Endothelial cell of umbilical vein (primary cell): ENCODE measurements around the gene ILKAP. TPM values are rescaled to one million over a fixed set of nuclear protein-coding genes. Genes with fewer than 3 reads are reported as not detected.

Experiments
- BruUV-seq: library from RNA; stranded (reverse); fragments of 400-500 nt; replicated peaks from 2 replicates; lab custom pipeline; 2021; lab: Mats Ljungman, UMichigan
- CTCF ChIA-PET: fragments of 300-600, 350-600 bp; sonication (Branson Sonifier 250); formaldehyde crosslinking; loops from one replicate; lab custom pipeline; 2021; ENCODE audit warnings: antibody characterized with exemption, inconsistent platforms; lab: Charles Lee
- POLR2A ChIA-PET: fragments of 300-600, 350-600 bp; sonication (Branson Sonifier 250); formaldehyde crosslinking; loops from one replicate; lab custom pipeline; 2021; ENCODE audit warnings: antibody characterized with exemption, inconsistent platforms; lab: Charles Lee
- DNase-seq: peaks from one replicate; pipeline ENCODE4 v3.0.0-alpha.2; 2011; ENCODE audit warnings: low read depth, low spot score
- FAIRE-seq: peaks from 2 replicates; lab custom pipeline; 2011; peaks lifted over from hg19 to GRCh38; lab: Jason Lieb, UNC
- H2AFZ ChIP-seq: 2 replicates; pipeline ENCODE4 v1.6.0; 2012; ENCODE audit warnings: low read depth, low read length, control low read depth, inconsistent platforms
- H3K27ac ChIP-seq: 2 replicates; pipeline ENCODE4 v1.5.1; 2011; ENCODE audit warnings: low read depth, mild to moderate bottlenecking, control low read depth, low read length, moderate library complexity; ENCODE audit not compliant: insufficient read depth
- H3K27me3 ChIP-seq, 2 experiments: 2 replicates each; pipeline versions ENCODE4 v1.6.0 to v1.6.1; 2011; ENCODE audit warnings: low read length in 2 of 2, mixed read lengths in 1 of 2; ENCODE audit not compliant: control insufficient read depth in 2 of 2, insufficient read depth in 2 of 2
- H3K36me3 ChIP-seq, 2 experiments: 2 replicates in 1 of 2; 3 replicates in 1 of 2; pipeline ENCODE4 v1.5.1; 2011; ENCODE audit warnings: low read length in 2 of 2, mild to moderate bottlenecking in 1 of 2, moderate library complexity in 1 of 2; ENCODE audit not compliant: control insufficient read depth in 2 of 2, insufficient read depth in 2 of 2; ENCODE audit errors: extremely low read depth in 1 of 2
- H3K4me1 ChIP-seq: 3 replicates; pipeline ENCODE4 v1.5.1; 2011; ENCODE audit warnings: mild to moderate bottlenecking, low read length; ENCODE audit not compliant: control insufficient read depth, insufficient read depth; ENCODE audit errors: extremely low read depth
- H3K4me2 ChIP-seq: 2 replicates; pipeline ENCODE4 v1.6.1; 2011; ENCODE audit warnings: low read length, control low read depth, mixed read lengths; ENCODE audit not compliant: insufficient read depth
- H3K4me3 ChIP-seq, 3 experiments: fragments of 200-600 bp in 1 of 3; sonication (generic), shearing (Covaris generic) in 1 of 3; replicated peaks in 1 of 3; 2 replicates each; pipeline ENCODE4 v1.5.1; 2011 to 2016; ENCODE audit warnings: control low read depth in 3 of 3, low read length in 3 of 3, mild to moderate bottlenecking in 2 of 3, inconsistent platforms in 1 of 3, low read depth in 1 of 3, moderate library complexity in 1 of 3; ENCODE audit not compliant: insufficient read depth in 1 of 3
- H3K79me2 ChIP-seq: 2 replicates; pipeline ENCODE4 v1.6.0; 2012; ENCODE audit warnings: low read length, inconsistent platforms; ENCODE audit not compliant: control insufficient read depth, insufficient read depth
- H3K9ac ChIP-seq: replicated peaks from 2 replicates; pipeline ENCODE3; 2011; ENCODE audit warnings: low read length, control low read depth; ENCODE audit not compliant: insufficient read depth; ENCODE audit errors: extremely low read depth
- H3K9me1 ChIP-seq: replicated peaks from 3 replicates; pipeline ENCODE4 v1.6.0; 2011; ENCODE audit warnings: mild to moderate bottlenecking, low read length; ENCODE audit not compliant: control insufficient read depth, insufficient read depth; ENCODE audit errors: extremely low read depth
- H3K9me3 ChIP-seq: replicated peaks from 2 replicates; pipeline ENCODE4 v1.5.1; 2012; ENCODE audit warnings: low read length, inconsistent platforms; ENCODE audit not compliant: control insufficient read depth, insufficient read depth
- H4K20me1 ChIP-seq: replicated peaks from 2 replicates; pipeline ENCODE3; 2011; ENCODE audit warnings: mild to moderate bottlenecking, low read length; ENCODE audit not compliant: control insufficient read depth, insufficient read depth; ENCODE audit errors: extremely low read depth
- EZH2 ChIP-seq: IDR thresholded peaks from 2 replicates; pipeline ENCODE4 v1.6.1; 2012; ENCODE audit warnings: borderline replicate concordance, low read depth, mild to moderate bottlenecking, moderate library complexity, low read length, inconsistent platforms; ENCODE audit not compliant: severe bottlenecking
- FOS ChIP-seq: IDR thresholded peaks from 2 replicates; pipeline ENCODE4 v1.6.1; 2011; ENCODE audit warnings: mild to moderate bottlenecking, low read length, moderate library complexity, borderline replicate concordance; ENCODE audit not compliant: insufficient read depth
- GATA2 ChIP-seq: IDR thresholded peaks from 2 replicates; pipeline ENCODE4 v1.7.0; 2011; ENCODE audit warnings: low read depth, mild to moderate bottlenecking, moderate library complexity, mixed read lengths, low read length; ENCODE audit not compliant: insufficient read length, insufficient read depth
- JUN ChIP-seq: IDR thresholded peaks from 2 replicates; pipeline ENCODE4 v1.6.1; 2011; ENCODE audit warnings: borderline replicate concordance, low read depth; ENCODE audit not compliant: insufficient read length, insufficient read depth
- MYC ChIP-seq: IDR thresholded peaks from one replicate; pipeline ENCODE4 v1.6.1; 2011; ENCODE audit warnings: mild to moderate bottlenecking, low read depth, low read length
- POLR2A ChIP-seq: IDR thresholded peaks from 2 replicates; pipeline ENCODE4 v1.6.1; 2012; ENCODE audit warnings: low read depth, mild to moderate bottlenecking, control low read depth, low read length
- POLR2AphosphoS5 ChIP-seq: IDR thresholded peaks from 2 replicates; pipeline ENCODE4 v1.6.1; 2012; ENCODE audit warnings: low read depth, mild to moderate bottlenecking, control low read depth, low read length, moderate library complexity; ENCODE audit not compliant: insufficient read depth
- dilution Hi-C: fragments of 300-500 bp; cut with MboI; formaldehyde crosslinking; loops from one replicate; pipeline ENCODE4 v1.15.0; 2019; ENCODE audit warnings: low sequenced_read_pairs; ENCODE audit not compliant: extremely low pct_ligation_motif_present
- intact Hi-C: fragments of 100-400 bp; cut with micrococcal nuclease; formaldehyde crosslinking; loops from one replicate; pipeline ENCODE4 v1.10.0; 2022
- polyA plus RNA-seq, 4 experiments: library from polyadenylated mRNA; depleted of rRNA in 3 of 4; stranded (reverse) in 3 of 4; unstranded in 1 of 4; fragments of >200 nt; gene quantifications; 2 replicates each; pipeline versions ENCODE4 v1.2.1 to v1.2.3, GENCODE V29; 2011 to 2012; ENCODE audit warnings: missing spikeins in 1 of 4
- total RNA-seq: library from RNA; stranded (reverse); gene quantifications from 2 replicates; pipeline ENCODE4 v1.2.3, GENCODE V29; 2021
- TF ChIP-seq, protein P1 (sequence below), 2 donors: IDR thresholded peaks; 1 replicate in 1 of 2; 2 replicates in 1 of 2; pipeline ENCODE4 v1.5.1; 2011; ENCODE audit warnings: low read length in 2 of 2, mild to moderate bottlenecking in 2 of 2, moderate library complexity in 2 of 2, control low read depth in 1 of 2, inconsistent platforms in 1 of 2, low read depth in 1 of 2; ENCODE audit not compliant: insufficient read depth in 1 of 2; ENCODE audit errors: extremely low read depth in 1 of 2
- TF ChIP-seq, protein P2 (sequence below): IDR thresholded peaks from 2 replicates; pipeline ENCODE4 v1.6.1; 2011; ENCODE audit not compliant: insufficient read depth, insufficient read length

ILKAP gene
- total and polyA plus RNA-seq, 2 donors (not counting 3 experiments of a cell fraction or from before 2014, with no cell fraction given): 49.2 to 49.8 TPM

DNA sequence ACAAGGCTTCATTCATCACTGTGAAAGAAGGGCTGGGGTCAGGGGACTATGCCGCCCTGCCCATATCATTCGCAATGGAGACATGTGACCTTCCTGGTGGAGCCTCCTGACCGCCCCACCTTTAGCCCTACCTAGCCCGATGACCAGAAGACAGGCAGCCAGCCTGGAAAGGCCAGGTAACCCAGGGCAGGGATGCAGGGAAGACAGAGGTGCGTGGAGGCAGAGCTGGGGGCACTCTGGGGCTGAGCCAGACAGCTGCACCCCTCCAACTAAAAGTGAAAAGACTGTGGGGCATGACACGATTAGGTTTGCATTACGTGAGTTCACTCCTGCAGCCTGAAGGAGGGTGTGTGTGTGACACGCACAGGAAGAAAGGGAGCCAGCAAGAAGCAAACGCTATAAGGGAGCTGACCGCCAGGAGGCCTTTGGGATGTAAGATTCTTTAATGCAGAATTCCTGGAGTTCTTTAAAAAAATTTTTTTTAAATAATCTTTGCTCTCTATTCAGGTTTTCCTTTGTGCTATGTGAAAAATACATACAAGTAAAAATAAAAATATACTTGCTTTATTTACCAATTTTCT, 40.1 kb upstream of the ILKAP start:
- dilution Hi-C loops: no loop called here

More for the DNA sequence above, 40.1 kb upstream of the ILKAP start:
- BruUV-seq: no TSS peak
- no peak for FAIRE-seq
- Histone ChIP-seq H4K20me1 (no peaks in the 10 kb centered on the region), H3K9me1 (no peaks in the 10 kb centered on the region), H3K9me3 (no peaks in the 10 kb centered on the region), H3K4me3 (no peak overlapping the region), H3K79me2 (no peaks in the 10 kb centered on the region), H2AFZ (no peak overlapping the region), H3K4me2 (no peak overlapping the region), H3K36me3 (no peaks in the 10 kb centered on the region), H3K27ac (no peak overlapping the region), H3K4me1 (peaks cover 3% of the 10 kb centered on the region), H3K27me3 (peaks cover 0 to 1% of the 10 kb centered on the region in 2 experiments), H3K9ac (no peak overlapping the region)
- ChIA-PET CTCF (interaction anchor here (0.8 to 1.4 kb wide), 3 partner anchors 20 to 385 kb away, joined by 3 to 6 read pairs (median 5); no protein-coding TSS in a partner anchor), POLR2A (no interaction called here)
- TF ChIP-seq GATA2: no peak
- TF ChIP-seq MYC: no peak
- no peak for TF ChIP-seq POLR2AphosphoS5
- TF ChIP-seq EZH2: no peak
- no peak for TF ChIP-seq POLR2A
- no peak for TF ChIP-seq JUN
- TF ChIP-seq, protein P1, sequence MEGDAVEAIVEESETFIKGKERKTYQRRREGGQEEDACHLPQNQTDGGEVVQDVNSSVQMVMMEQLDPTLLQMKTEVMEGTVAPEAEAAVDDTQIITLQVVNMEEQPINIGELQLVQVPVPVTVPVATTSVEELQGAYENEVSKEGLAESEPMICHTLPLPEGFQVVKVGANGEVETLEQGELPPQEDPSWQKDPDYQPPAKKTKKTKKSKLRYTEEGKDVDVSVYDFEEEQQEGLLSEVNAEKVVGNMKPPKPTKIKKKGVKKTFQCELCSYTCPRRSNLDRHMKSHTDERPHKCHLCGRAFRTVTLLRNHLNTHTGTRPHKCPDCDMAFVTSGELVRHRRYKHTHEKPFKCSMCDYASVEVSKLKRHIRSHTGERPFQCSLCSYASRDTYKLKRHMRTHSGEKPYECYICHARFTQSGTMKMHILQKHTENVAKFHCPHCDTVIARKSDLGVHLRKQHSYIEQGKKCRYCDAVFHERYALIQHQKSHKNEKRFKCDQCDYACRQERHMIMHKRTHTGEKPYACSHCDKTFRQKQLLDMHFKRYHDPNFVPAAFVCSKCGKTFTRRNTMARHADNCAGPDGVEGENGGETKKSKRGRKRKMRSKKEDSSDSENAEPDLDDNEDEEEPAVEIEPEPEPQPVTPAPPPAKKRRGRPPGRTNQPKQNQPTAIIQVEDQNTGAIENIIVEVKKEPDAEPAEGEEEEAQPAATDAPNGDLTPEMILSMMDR (IDR thresholded peaks at IDR 0.05; ENCODE audit: extremely low read depth in 1 of 2, insufficient read depth in 1 of 2, low read depth in 1 of 2, low read length in 2 of 2): no peak
- TF ChIP-seq, protein P2, sequence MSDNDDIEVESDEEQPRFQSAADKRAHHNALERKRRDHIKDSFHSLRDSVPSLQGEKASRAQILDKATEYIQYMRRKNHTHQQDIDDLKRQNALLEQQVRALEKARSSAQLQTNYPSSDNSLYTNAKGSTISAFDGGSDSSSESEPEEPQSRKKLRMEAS: no peak
- TF ChIP-seq FOS: no peak
- intact Hi-C loops: loop anchor here (1.0 to 10.0 kb wide), 2 partner anchors 32 to 279 kb away; partner anchors contain the start of gene UBE2F
- DNase-seq: no peak
